ENCODE measurements around the gene PIK3AP1.

Gene PIK3AP1

DNA sequence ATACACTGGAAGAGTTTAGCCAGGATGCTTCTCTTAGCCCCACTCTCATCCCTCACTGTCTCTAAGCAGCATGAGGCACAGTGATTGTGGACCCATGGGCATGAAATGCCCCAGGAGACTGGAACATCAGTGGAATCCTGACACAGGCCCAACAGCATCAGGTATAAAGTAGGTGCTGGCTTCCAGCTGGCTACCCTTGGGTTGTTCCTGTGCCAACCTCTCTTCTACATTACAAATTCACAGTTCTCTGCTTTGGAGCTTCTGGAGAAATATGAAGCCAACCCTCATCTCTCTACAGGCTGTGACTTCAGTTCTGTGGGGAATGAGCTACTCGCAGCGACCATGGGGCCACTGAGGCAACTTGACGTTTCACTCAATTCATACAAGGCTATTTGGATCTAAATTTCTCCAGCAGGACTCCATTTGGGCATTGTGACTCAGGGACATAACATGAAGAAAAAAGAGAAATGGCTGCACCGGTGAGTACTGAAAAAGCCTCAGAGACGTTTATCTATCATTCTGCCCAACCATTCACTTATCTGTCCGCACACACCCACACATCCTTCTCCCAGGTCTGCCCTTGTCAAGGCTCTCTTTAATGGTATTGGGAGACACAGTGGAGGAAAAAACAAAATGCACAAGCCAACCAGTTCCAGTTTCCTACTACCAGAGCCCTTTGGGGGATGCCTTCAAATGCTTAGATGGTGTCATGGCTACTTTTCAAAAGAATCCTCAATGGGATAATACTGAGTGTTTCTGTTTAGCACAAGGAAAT, 98.1 kb downstream of the PIK3AP1 start:
- no peak overlapping the region for H3K4me3 Mint-ChIP-seq
- no peak for DNase-seq (ENCODE audit: low spot score in 2 of 2)
- no peak overlapping the region for H3K27ac Mint-ChIP-seq (ENCODE audit: low read depth)
- ATAC-seq (replicated peaks; ENCODE audit: extremely low read depth, poor library complexity, severe bottlenecking): no peak
- no peaks in the 10 kb centered on the region for H3K27me3 Mint-ChIP-seq
- H3K9me3 Mint-ChIP-seq: no peaks in the 10 kb centered on the region
- peaks cover 15% of the 10 kb centered on the region for H3K36me3 Mint-ChIP-seq (ENCODE audit: insufficient read depth)
- H3K4me1 Mint-ChIP-seq: no peaks in the 10 kb centered on the region

DNA sequence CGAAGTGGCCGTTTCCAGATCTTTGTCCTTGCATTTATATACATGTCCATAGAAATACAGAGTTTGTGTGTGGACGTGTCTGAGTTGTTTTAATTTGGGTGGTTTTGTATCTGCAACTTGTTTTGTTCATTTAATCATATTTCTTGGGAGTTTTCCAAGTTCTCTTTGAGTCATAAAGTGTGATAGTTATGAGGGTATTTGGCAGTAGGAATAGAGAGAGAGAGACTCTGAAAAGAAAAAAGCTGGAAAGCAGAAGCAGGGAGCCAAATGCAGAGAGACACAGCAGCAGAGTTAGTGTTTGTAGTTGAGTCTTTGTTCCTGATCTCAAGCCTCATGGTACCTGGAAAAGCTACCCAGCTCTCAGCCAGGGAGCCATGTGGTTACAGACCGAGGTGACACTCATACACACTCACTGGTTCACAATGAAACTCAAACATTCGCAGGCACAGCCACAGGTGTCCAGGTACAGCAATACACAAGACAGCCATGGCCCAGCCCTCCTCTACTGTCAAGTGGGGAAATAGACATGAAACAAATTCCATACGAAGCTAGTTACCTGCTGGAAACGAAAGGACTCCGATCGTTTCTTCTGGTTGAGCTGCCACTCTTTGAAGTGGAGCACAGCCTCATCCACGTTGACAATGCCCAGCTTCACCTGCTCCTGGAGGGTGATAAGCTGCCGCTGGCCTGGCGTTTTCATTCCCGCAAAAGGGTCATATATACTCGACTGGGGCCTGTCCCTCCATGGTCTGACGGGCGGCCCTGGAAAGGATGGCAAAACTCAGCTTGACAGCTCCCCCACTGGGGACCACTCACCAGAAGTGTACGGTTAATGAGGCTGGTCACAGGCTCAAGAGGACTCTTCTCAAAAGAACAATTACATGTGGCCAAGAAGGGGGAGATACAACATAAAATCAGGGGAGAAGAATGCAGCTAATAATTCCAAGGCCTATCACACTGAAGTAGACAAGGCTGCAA, 100.2 kb downstream of the PIK3AP1 start:
- H3K4me3 Mint-ChIP-seq: no peak overlapping the region
- no peaks in the 10 kb centered on the region for H3K9me3 Mint-ChIP-seq
- H3K27ac Mint-ChIP-seq (ENCODE audit: low read depth): no peak overlapping the region
- no peaks in the 10 kb centered on the region for H3K27me3 Mint-ChIP-seq
- ATAC-seq (replicated peaks; ENCODE audit: extremely low read depth, poor library complexity, severe bottlenecking): no peak
- DNase-seq (ENCODE audit: low spot score in 2 of 2): no peak
- H3K36me3 Mint-ChIP-seq (ENCODE audit: insufficient read depth): peaks cover 20% of the 10 kb centered on the region
- no peaks in the 10 kb centered on the region for H3K4me1 Mint-ChIP-seq

DNA sequence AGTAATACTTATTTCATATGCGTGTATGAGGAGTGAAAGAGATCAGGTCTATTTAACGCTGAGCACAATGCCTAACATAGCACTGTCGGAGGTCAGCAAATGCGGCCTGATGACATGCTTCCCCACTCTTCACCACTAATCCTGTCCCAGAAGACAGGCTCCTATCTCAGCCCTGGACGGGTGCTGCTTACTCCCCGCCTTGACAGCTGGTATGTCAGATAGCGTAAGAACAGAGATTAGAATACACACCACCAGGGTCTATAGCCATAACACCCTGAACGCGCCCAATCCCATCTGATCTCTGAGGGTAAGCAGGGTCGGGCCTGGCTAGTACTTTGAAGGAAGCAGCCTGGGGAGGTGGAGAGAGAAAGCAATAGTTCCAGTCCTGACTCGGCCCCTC, 101.2 kb downstream of the PIK3AP1 start:
- Mint-ChIP-seq H3K27me3 (no peaks in the 10 kb centered on the region), H3K4me3 (no peak overlapping the region), H3K4me1 (peaks cover 5% of the 10 kb centered on the region), H3K27ac (ENCODE audit: low read depth) (no peak overlapping the region), H3K36me3 (ENCODE audit: insufficient read depth) (peaks cover 23% of the 10 kb centered on the region), H3K9me3 (no peaks in the 10 kb centered on the region)
- ATAC-seq (replicated peaks; ENCODE audit: extremely low read depth, poor library complexity, severe bottlenecking): no peak
- DNase-seq (ENCODE audit: low spot score in 2 of 2): no peak

DNA sequence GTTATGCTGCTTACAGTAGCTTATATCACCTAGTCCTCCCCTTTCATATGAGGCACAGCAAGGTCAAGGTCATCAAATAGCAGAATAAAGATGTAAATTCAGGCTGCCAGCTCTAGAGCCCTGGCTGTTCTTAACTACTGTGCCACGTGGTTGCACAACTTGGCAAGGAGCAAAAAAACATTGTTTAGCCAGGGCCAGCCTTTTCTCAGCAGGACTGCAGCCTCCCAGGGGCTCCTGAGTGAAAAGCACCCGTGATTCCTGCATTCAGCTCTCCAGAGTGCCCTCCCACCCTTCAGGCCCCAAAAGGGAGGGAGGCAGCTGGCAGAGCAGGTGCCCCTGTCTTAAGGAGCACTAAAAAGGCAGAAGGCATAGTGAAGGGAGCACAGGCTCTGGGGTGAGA, 101.7 kb downstream of the PIK3AP1 start:
- peaks cover 5% of the 10 kb centered on the region for H3K4me1 Mint-ChIP-seq
- H3K36me3 Mint-ChIP-seq (ENCODE audit: insufficient read depth): peaks cover 23% of the 10 kb centered on the region
- H3K27me3 Mint-ChIP-seq: no peaks in the 10 kb centered on the region
- no peak for ATAC-seq (replicated peaks; ENCODE audit: extremely low read depth, poor library complexity, severe bottlenecking)
- DNase-seq (ENCODE audit: low spot score in 2 of 2): no peak
- H3K27ac Mint-ChIP-seq (ENCODE audit: low read depth): no peak overlapping the region
- H3K4me3 Mint-ChIP-seq: no peak overlapping the region
- H3K9me3 Mint-ChIP-seq: no peaks in the 10 kb centered on the region

DNA sequence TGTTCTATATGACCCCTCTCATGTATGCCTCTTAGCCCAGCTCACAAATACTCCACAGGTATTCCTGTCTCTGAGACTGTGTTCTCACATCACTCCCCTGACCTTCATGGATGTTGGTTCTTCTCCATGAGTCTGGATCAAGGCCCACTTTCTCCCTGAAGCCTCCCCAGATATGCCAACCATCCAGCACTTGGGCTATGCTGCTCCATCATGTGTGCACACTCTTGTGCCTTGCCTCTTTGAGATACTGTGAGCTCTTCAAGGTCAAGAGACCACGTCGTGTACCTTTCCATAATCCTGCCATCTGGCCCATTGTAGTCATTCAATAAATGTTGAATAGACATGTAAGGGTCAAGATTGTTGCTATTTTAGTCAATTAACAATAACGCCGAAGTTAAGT, 103.4 kb downstream of the PIK3AP1 start:
- Mint-ChIP-seq H3K4me1 (peaks cover 5% of the 10 kb centered on the region), H3K9me3 (no peaks in the 10 kb centered on the region), H3K4me3 (no peak overlapping the region), H3K27me3 (no peaks in the 10 kb centered on the region), H3K27ac (ENCODE audit: low read depth) (no peak overlapping the region), H3K36me3 (ENCODE audit: insufficient read depth) (peaks cover 20% of the 10 kb centered on the region)
- no peak for ATAC-seq (replicated peaks; ENCODE audit: extremely low read depth, poor library complexity, severe bottlenecking)
- no peak for DNase-seq (ENCODE audit: low spot score in 2 of 2)

DNA sequence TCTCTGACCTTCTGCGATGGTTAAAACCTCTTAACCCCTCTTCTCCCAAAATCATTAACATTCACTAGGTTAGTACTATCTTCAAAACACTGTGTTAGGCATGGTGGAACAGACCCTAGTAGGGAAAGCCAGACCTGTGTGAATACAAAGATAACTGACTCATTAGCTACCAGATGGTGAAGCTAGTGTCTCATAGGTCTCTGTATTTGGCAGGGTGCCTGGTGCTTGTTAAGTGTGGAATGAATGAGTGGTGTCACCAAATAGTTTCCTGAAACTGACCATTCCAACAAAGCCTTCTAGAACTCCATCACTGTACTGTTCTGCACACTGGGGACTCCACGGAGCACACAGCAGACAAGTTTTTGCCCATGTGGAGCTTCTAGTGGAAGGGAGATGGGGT, 105.8 kb downstream of the PIK3AP1 start:
- ATAC-seq (replicated peaks; ENCODE audit: extremely low read depth, poor library complexity, severe bottlenecking) (no peak), DNase-seq (ENCODE audit: low spot score in 2 of 2) (no peak)
- H3K27me3 Mint-ChIP-seq: no peaks in the 10 kb centered on the region
- peaks cover 20% of the 10 kb centered on the region for H3K4me1 Mint-ChIP-seq
- no peak overlapping the region for H3K27ac Mint-ChIP-seq (ENCODE audit: low read depth)
- H3K36me3 Mint-ChIP-seq (ENCODE audit: insufficient read depth): peaks cover 19% of the 10 kb centered on the region
- no peak overlapping the region for H3K4me3 Mint-ChIP-seq
- no peaks in the 10 kb centered on the region for H3K9me3 Mint-ChIP-seq

DNA sequence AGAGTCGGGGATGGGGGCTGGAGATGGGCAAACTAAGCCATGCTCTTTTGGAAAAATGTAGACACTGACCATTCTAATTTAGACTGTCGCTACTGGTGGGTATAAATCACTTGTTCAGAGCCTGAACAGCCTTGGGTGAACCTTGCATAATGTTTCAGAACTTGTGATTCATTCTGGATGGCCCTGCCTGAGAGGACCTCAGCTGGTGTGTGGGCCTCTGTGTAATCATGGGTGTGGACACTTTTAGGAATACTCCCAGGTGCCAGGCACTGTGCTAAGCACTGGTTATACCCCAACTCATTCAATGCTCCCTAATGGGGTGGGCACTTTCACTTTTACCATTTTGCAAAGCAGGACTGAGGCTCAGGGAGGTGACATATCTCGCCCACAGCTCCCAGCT, 106.7 kb downstream of the PIK3AP1 start:
- Mint-ChIP-seq H3K4me3 (no peak overlapping the region), H3K27ac (ENCODE audit: low read depth) (no peak overlapping the region), H3K27me3 (no peaks in the 10 kb centered on the region), H3K4me1 (peaks cover 20% of the 10 kb centered on the region), H3K36me3 (ENCODE audit: insufficient read depth) (peaks cover 19% of the 10 kb centered on the region), H3K9me3 (no peaks in the 10 kb centered on the region)
- no peak for DNase-seq (ENCODE audit: low spot score in 2 of 2)
- ATAC-seq (replicated peaks; ENCODE audit: extremely low read depth, poor library complexity, severe bottlenecking): no peak

DNA sequence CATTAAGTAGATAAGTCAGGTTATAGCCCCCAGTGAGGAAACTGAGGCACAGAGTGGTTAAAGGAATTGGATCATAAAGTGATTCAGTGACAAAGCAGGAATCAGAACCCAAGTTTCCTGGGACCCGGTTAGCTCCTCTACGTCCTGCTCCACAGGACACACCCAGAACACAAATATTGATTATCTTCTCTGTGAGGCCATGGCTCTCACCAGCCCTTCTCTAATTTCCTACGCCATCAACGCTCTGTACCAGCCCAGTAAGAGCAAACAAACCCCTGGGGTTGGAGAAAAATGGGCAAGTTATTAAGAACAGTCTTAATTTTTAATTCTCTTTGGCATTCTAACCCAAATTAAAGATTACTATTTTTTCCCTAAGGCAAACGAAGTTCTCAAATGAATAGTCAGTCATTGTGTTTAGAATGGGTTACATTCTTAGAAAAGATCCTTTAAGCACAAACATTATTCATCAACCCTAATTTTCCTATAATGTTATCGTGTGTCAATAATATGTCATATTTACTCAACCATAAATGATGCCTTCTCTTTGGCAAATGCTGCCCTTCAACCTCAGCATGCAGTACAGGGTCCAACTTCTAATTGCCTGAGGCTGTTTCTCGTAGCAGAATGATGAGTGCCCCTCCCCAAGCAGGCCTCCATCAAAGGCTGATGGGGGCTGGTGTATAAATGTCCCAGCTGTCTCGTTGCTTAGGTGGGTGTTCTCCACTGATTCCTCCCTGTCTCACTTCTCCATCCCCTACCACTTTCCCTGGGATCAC, 108.1 kb downstream of the PIK3AP1 start:
- Mint-ChIP-seq H3K27ac (ENCODE audit: low read depth) (no peak overlapping the region), H3K4me3 (no peak overlapping the region), H3K36me3 (ENCODE audit: insufficient read depth) (peaks cover 17% of the 10 kb centered on the region), H3K9me3 (no peaks in the 10 kb centered on the region), H3K27me3 (no peaks in the 10 kb centered on the region), H3K4me1 (peaks cover 20% of the 10 kb centered on the region)
- DNase-seq (ENCODE audit: low spot score in 2 of 2) (no peak), ATAC-seq (replicated peaks; ENCODE audit: extremely low read depth, poor library complexity, severe bottlenecking) (no peak)

DNA sequence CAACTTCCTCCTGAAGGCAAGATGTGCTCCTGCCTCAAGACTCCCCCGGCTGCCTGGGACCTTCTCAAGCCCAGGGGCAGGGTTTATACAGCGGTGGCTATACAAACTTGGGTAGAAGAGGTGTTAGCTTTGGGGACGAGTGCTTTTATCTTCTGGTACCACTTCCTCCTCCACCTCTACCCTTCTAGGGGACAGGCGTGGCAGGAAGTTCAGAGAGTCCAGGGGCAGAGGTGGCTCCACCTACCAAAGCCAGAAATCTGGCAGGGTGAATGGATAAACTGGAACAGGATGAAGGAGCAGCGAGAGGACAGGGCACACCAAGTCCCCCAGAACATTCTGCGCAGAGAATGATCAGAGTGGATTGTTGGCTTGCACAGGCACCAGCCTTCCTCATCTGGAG, 109.5 kb downstream of the PIK3AP1 start:
- ATAC-seq (replicated peaks; ENCODE audit: extremely low read depth, poor library complexity, severe bottlenecking): peak; percentile 84
- Mint-ChIP-seq H3K36me3 (ENCODE audit: insufficient read depth) (peaks cover 17% of the 10 kb centered on the region), H3K27me3 (no peaks in the 10 kb centered on the region), H3K4me3 (no peak overlapping the region), H3K27ac (ENCODE audit: low read depth) (peak overlapping the region; percentile 63), H3K9me3 (no peaks in the 10 kb centered on the region), H3K4me1 (peaks cover 20% of the 10 kb centered on the region)
- DNase-seq (ENCODE audit: low spot score in 2 of 2): peak in 1 of 2 donors; percentile 22

DNA sequence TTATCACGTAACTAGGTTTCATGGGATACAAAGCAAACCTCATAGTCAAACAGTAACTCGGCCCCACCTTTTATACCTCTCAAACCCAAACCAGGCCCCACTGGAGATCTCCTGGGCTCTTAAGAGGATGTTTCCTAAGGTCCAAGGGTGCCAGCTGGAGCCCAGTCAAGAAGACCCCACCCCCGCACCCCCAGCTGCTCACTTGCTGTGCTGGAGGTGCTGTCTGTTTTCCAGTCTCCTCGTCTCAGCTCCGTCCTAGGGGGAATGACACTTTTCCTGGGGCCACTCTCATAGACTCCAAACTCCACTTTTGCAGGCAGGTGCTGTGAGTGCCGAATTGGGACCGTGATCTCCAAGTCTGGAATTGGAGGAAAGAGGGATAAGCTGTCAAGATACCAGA, 110.8 kb downstream of the PIK3AP1 start:
- no peaks in the 10 kb centered on the region for H3K27me3 Mint-ChIP-seq
- DNase-seq (ENCODE audit: low spot score in 2 of 2): no peak
- no peak overlapping the region for H3K4me3 Mint-ChIP-seq
- ATAC-seq (replicated peaks; ENCODE audit: extremely low read depth, poor library complexity, severe bottlenecking): no peak
- H3K4me1 Mint-ChIP-seq: peaks cover 16% of the 10 kb centered on the region
- H3K27ac Mint-ChIP-seq (ENCODE audit: low read depth): no peak overlapping the region
- H3K9me3 Mint-ChIP-seq: no peaks in the 10 kb centered on the region
- H3K36me3 Mint-ChIP-seq (ENCODE audit: insufficient read depth): peaks cover 11% of the 10 kb centered on the region

DNA sequence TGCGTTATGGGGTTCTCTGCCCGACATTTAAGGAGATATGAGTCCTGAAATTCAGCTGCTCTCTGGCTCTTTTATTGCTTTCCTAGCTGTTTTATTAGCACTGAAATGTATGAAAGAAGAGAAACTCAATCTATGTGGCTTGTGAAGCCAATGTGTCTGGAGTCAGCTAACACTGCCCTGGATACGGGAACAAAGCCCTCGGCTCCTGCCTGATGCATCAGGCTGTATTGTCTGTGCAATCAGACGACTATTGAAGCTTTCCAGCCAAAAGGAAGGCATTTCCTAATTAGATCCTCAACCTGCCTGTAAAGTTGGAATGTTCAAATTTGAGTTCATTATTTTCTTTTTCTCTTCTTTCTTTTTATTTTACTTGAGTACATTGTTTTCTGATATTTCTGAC, 111.5 kb downstream of the PIK3AP1 start:
- Mint-ChIP-seq H3K36me3 (ENCODE audit: insufficient read depth) (peaks cover 11% of the 10 kb centered on the region), H3K4me3 (no peak overlapping the region), H3K4me1 (peaks cover 15% of the 10 kb centered on the region), H3K27ac (ENCODE audit: low read depth) (no peak overlapping the region), H3K27me3 (no peaks in the 10 kb centered on the region), H3K9me3 (no peaks in the 10 kb centered on the region)
- ATAC-seq (replicated peaks; ENCODE audit: extremely low read depth, poor library complexity, severe bottlenecking) (no peak), DNase-seq (ENCODE audit: low spot score in 2 of 2) (no peak)

DNA sequence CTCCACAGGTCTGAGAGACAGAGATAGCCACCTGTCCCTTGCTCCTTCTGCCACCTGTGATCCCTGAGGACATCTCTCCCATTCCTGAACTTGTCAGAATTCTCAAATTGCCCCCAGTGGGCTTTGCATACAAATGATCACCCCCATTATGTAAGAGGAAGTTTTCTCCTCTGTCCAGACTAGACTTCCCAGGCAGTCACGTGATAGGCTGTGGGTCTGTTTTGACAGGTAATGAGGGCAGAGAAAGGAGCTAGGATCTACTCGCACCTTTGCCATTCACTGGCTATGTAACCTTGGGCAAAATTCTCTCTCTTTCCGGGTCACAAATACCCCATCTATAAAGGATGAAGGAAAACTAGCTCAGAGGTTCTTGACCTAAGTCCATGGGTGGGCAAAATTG, 112.1 kb downstream of the PIK3AP1 start:
- no peak overlapping the region for H3K27ac Mint-ChIP-seq (ENCODE audit: low read depth)
- peaks cover 11% of the 10 kb centered on the region for H3K36me3 Mint-ChIP-seq (ENCODE audit: insufficient read depth)
- DNase-seq (ENCODE audit: low spot score in 2 of 2): no peak
- H3K27me3 Mint-ChIP-seq: no peaks in the 10 kb centered on the region
- H3K4me3 Mint-ChIP-seq: no peak overlapping the region
- no peaks in the 10 kb centered on the region for H3K9me3 Mint-ChIP-seq
- no peak for ATAC-seq (replicated peaks; ENCODE audit: extremely low read depth, poor library complexity, severe bottlenecking)
- peaks cover 15% of the 10 kb centered on the region for H3K4me1 Mint-ChIP-seq
